Panc1 (cell line): ENCODE data around the gene PLCH2. TPM values are rescaled to one million over a fixed set of nuclear protein-coding genes. Genes with fewer than 3 reads are reported as not detected.

Experiments
- ATAC-seq: fragments of 200-7000 bp; cut with Tn5 transposase; 2 replicates; pipeline ENCODE4 v1.9.1; 2020; ENCODE audit warnings: mild to moderate bottlenecking, moderate library complexity
- BruUV-seq: library from RNA; stranded (reverse); fragments of 400-500 nt; replicated peaks from 2 replicates; lab custom pipeline; 2021; lab: Mats Ljungman, UMichigan
- CTCF ChIA-PET: fragments of 300-600 bp; sonication (Branson Sonifier 250); formaldehyde crosslinking; loops from one replicate; lab custom pipeline; 2022; ENCODE audit warnings: antibody characterized with exemption; lab: Charles Lee
- POLR2A ChIA-PET: fragments of 300-600 bp; sonication (Branson Sonifier 250); formaldehyde crosslinking; loops from one replicate; lab custom pipeline; 2022; ENCODE audit warnings: antibody characterized with exemption; lab: Charles Lee
- DNase-seq: peaks from one replicate; pipeline ENCODE4 v3.0.0-alpha.2; 2010; ENCODE audit warnings: low read depth, low spot score
- H3K27ac ChIP-seq: 2 replicates; pipeline ENCODE4 v1.5.1; 2011; ENCODE audit warnings: mild to moderate bottlenecking, low read length, inconsistent platforms
- H3K27me3 ChIP-seq: fragments of 200-500 bp; sonication (Bioruptor generic); 2 replicates; pipeline ENCODE4 v1.6.0; 2014; ENCODE audit warnings: low read length, inconsistent platforms; ENCODE audit not compliant: control insufficient read depth, insufficient read depth
- H3K36me3 ChIP-seq: fragments of 200-500 bp; sonication (Bioruptor generic); 2 replicates; pipeline ENCODE4 v1.5.1; 2014; ENCODE audit warnings: inconsistent platforms, mild to moderate bottlenecking, low read length, moderate library complexity; ENCODE audit not compliant: control insufficient read depth, insufficient read depth
- H3K4me1 ChIP-seq: 2 replicates; pipeline ENCODE4 v1.5.1; 2011; ENCODE audit warnings: inconsistent platforms, mild to moderate bottlenecking, low read length, moderate library complexity; ENCODE audit not compliant: control insufficient read depth, insufficient read depth
- H3K4me3 ChIP-seq, 2 experiments: 2 replicates each; pipeline ENCODE4 v1.5.1; 2011 to 2012; ENCODE audit warnings: low read depth in 2 of 2, low read length in 2 of 2, mild to moderate bottlenecking in 2 of 2, inconsistent platforms in 1 of 2, moderate library complexity in 1 of 2
- H3K9me3 ChIP-seq: fragments of 200-500 bp; sonication (Bioruptor generic); 2 replicates; pipeline ENCODE4 v1.5.1; 2014; ENCODE audit warnings: low read depth, mild to moderate bottlenecking, inconsistent platforms, low read length, moderate library complexity; ENCODE audit not compliant: control insufficient read depth, insufficient read depth
- POLR2AphosphoS5 ChIP-seq: IDR thresholded peaks from 2 replicates; pipeline ENCODE4 v1.6.1; 2012; ENCODE audit warnings: mild to moderate bottlenecking, low read depth, low read length, moderate library complexity
- SIN3A ChIP-seq: IDR thresholded peaks from 2 replicates; pipeline ENCODE4 v1.6.1; 2012; ENCODE audit warnings: low read depth, mild to moderate bottlenecking, low read length, moderate library complexity, borderline replicate concordance; ENCODE audit not compliant: insufficient read depth
- TCF7L2 ChIP-seq: IDR thresholded peaks from 2 replicates; pipeline ENCODE4 v1.6.1; 2011; ENCODE audit warnings: mild to moderate bottlenecking, low read depth, low read length, inconsistent platforms
- in situ Hi-C: cut with HindIII; loops from 2 replicates; pipeline ENCODE4 v1.10.0; 2016; ENCODE audit warnings: low sequenced_read_pairs, low pct_unique_long_range_greater_than_20kb
- intact Hi-C: fragments of 100-400 bp; cut with micrococcal nuclease; formaldehyde crosslinking; loops from one replicate; pipeline ENCODE4 v1.10.0; 2022; ENCODE audit not compliant: unreplicated experiment
- total RNA-seq: library from RNA; stranded (reverse); gene quantifications from one replicate; pipeline ENCODE4 v1.2.1, GENCODE V29; 2021; ENCODE audit not compliant: unreplicated experiment
- TF ChIP-seq, protein P1 (sequence below), 2 experiments: IDR thresholded peaks; 2 replicates each; pipeline ENCODE4 v1.6.1; 2011 to 2012; ENCODE audit warnings: low read depth in 2 of 2, control low read depth in 1 of 2, low read length in 1 of 2, mild to moderate bottlenecking in 1 of 2, moderate library complexity in 1 of 2; ENCODE audit not compliant: insufficient read depth in 1 of 2
- TF ChIP-seq, protein P2 (sequence below): fragments of 450-650 bp; IDR thresholded peaks from 2 replicates; pipeline ENCODE4 v1.5.1; 2017; ENCODE audit warnings: mild to moderate bottlenecking

The PLCH2 gene
- total RNA-seq, 1 experiment from 2014 or later: 41.2 TPM

DNA sequence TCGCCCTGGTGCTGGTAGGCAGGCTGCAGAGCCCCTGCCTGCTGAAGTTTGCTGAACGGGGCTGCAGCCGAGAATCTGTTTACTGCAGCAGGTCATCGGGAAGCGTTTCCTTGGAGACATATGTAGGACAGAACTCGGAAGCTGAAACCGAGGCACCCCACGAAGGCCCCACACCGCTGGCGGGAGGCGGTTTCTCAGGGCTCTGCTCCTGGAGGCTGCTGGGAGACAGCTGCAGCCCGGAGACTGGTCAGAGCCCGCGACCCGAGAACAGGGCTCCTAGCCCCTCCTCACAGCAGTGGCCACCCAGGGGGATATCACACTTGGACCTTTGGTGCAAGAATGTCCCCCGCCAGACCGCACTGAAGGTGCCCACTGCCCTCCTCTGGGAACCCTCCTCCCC, 12.7 kb upstream of the PLCH2 start:
- intact Hi-C loops: loop anchor here (10.0 kb wide), 1 partner anchor 81 kb away; no protein-coding TSS in a partner anchor
- Histone ChIP-seq H3K27me3 (no peaks in the 10 kb centered on the region), H3K9me3 (no peaks in the 10 kb centered on the region), H3K4me1 (peaks cover 92% of the 10 kb centered on the region), H3K4me3 (no peak overlapping the region), H3K36me3 (no peaks in the 10 kb centered on the region), H3K27ac (peak overlapping the region; percentile 63)
- DNase-seq: no peak
- in situ Hi-C loops: no loop called here
- ChIA-PET CTCF (interaction anchor here (0.8 kb wide), 1 partner anchor 26 kb away, joined by 3 read pairs; no protein-coding TSS in a partner anchor), POLR2A (interaction anchor here (0.6 kb wide), 1 partner anchor 11 kb away, joined by 4 read pairs; no protein-coding TSS in a partner anchor)
- no TSS peak for BruUV-seq
- TF ChIP-seq TCF7L2: no peak
- TF ChIP-seq, protein P1, sequence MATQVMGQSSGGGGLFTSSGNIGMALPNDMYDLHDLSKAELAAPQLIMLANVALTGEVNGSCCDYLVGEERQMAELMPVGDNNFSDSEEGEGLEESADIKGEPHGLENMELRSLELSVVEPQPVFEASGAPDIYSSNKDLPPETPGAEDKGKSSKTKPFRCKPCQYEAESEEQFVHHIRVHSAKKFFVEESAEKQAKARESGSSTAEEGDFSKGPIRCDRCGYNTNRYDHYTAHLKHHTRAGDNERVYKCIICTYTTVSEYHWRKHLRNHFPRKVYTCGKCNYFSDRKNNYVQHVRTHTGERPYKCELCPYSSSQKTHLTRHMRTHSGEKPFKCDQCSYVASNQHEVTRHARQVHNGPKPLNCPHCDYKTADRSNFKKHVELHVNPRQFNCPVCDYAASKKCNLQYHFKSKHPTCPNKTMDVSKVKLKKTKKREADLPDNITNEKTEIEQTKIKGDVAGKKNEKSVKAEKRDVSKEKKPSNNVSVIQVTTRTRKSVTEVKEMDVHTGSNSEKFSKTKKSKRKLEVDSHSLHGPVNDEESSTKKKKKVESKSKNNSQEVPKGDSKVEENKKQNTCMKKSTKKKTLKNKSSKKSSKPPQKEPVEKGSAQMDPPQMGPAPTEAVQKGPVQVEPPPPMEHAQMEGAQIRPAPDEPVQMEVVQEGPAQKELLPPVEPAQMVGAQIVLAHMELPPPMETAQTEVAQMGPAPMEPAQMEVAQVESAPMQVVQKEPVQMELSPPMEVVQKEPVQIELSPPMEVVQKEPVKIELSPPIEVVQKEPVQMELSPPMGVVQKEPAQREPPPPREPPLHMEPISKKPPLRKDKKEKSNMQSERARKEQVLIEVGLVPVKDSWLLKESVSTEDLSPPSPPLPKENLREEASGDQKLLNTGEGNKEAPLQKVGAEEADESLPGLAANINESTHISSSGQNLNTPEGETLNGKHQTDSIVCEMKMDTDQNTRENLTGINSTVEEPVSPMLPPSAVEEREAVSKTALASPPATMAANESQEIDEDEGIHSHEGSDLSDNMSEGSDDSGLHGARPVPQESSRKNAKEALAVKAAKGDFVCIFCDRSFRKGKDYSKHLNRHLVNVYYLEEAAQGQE (IDR thresholded peaks at IDR 0.05; ENCODE audit: insufficient read depth in 1 of 2, low read depth in 2 of 2, low read length in 1 of 2): no peak
- TF ChIP-seq, protein P2, sequence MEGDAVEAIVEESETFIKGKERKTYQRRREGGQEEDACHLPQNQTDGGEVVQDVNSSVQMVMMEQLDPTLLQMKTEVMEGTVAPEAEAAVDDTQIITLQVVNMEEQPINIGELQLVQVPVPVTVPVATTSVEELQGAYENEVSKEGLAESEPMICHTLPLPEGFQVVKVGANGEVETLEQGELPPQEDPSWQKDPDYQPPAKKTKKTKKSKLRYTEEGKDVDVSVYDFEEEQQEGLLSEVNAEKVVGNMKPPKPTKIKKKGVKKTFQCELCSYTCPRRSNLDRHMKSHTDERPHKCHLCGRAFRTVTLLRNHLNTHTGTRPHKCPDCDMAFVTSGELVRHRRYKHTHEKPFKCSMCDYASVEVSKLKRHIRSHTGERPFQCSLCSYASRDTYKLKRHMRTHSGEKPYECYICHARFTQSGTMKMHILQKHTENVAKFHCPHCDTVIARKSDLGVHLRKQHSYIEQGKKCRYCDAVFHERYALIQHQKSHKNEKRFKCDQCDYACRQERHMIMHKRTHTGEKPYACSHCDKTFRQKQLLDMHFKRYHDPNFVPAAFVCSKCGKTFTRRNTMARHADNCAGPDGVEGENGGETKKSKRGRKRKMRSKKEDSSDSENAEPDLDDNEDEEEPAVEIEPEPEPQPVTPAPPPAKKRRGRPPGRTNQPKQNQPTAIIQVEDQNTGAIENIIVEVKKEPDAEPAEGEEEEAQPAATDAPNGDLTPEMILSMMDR: no peak
- no peak for TF ChIP-seq SIN3A
- TF ChIP-seq POLR2AphosphoS5: no peak
- no peak for ATAC-seq

DNA sequence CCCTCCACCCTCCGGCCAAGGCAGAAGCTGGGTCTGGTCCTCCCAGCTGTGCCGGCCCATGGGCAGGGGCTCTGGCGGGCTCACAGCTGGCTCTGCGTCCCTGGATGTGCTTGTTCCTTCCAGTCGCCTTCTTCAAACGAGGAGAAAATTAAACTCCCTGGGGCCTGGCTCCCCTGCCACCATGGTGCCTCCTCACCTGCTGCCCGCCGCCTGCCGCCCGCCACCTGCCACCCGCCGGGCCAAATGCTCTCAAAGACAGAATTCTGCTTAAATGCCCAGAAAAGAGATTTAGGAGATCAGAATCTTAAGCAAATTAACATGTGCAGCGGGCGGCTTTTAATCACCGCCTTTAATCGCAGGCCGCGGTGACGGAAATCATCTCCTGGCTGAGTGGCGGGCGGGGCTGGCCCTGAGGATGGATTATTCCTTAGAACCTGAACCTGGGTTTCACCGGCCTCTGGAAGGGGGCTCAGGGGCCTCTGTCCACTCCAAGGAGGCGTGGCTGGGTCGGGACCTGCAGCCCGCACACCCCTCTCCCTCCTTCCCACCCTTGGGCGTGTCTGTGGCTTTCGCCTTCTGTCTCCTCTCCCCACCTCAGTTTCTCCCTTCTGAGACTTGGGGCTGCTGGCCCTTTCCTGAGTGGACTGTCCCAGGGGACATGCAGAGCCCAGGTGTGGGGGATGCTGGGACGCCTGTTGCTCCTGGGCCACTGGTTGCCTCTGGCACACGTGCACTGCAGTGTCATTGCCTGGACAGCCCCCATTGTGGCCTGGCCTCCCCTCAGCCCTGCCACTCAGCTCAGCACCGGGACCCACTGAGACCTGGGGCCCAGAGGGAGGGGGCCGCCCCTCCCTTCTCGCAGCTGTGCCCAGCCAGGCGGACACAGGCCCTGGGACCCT, 10.5 kb upstream of the PLCH2 start:
- POLR2A ChIA-PET: no interaction called here
- no peaks in the 10 kb centered on the region for H3K9me3 ChIP-seq
- intact Hi-C loops: loop anchor here (10.0 kb wide), 1 partner anchor 79 kb away; no protein-coding TSS in a partner anchor
- ATAC-seq: no peak
- in situ Hi-C loops: no loop called here
- H3K4me1 ChIP-seq: peaks cover 91% of the 10 kb centered on the region
- CTCF ChIA-PET: no interaction called here
- no TSS peak for BruUV-seq
- TF ChIP-seq POLR2AphosphoS5 (no peak), TCF7L2 (no peak), SIN3A (no peak)
- TF ChIP-seq, protein P2: no peak
- TF ChIP-seq, protein P1 (IDR thresholded peaks at IDR 0.05; ENCODE audit: insufficient read depth in 1 of 2, low read depth in 2 of 2, low read length in 1 of 2): no peak
- H3K4me3 ChIP-seq: no peak overlapping the region
- H3K27me3 ChIP-seq: no peaks in the 10 kb centered on the region
- peak overlapping the region; percentile 65 for H3K27ac ChIP-seq
- no peaks in the 10 kb centered on the region for H3K36me3 ChIP-seq
- no peak for DNase-seq
